Mucosa of descending colon (tissue), 3 donors: ENCODE data around the gene DNAJB13. TPM values are rescaled to one million over a fixed set of nuclear protein-coding genes. Genes with fewer than 3 reads are reported as not detected.
"Not testable (repeated sequence)": the region's sequence is repeated elsewhere in the genome, so short reads cannot be mapped to it uniquely, and the experiment has no call there.

Source experiments
- ATAC-seq: fragments of 200-7000 bp; cut with Tn5 transposase; one replicate; pipeline ENCODE4 v1.9.1; 2020; ENCODE audit warnings: mild to moderate bottlenecking, moderate library complexity
- DNase-seq, 3 donors: peaks; one replicate each; pipeline ENCODE4 v3.0.0-alpha.2; 2020
- H3K36me3 ChIP-seq: fragments of 200-600 bp; one replicate; pipeline ENCODE4 v1.8.0; 2021; ENCODE audit warnings: low read depth, mild to moderate bottlenecking
- H3K4me1 ChIP-seq: fragments of 200-600 bp; one replicate; pipeline ENCODE4 v1.8.0; 2021; ENCODE audit warnings: low read depth, mild to moderate bottlenecking
- H3K4me3 ChIP-seq: fragments of 200-600 bp; one replicate; pipeline ENCODE4 v1.8.0; 2021; ENCODE audit warnings: mild to moderate bottlenecking
- H3K9me3 ChIP-seq: fragments of 200-600 bp; one replicate; pipeline ENCODE4 v1.8.0; 2021; ENCODE audit warnings: mild to moderate bottlenecking
- intact Hi-C, 2 donors: fragments of 100-400 bp; cut with DNase I in 1 of 2; cut with micrococcal nuclease in 1 of 2; formaldehyde crosslinking; loops; one replicate each; pipeline versions ENCODE4 v1.11.0 to v1.11.1; 2022; cut with DNase I, micrococcal nuclease
- total RNA-seq, 3 donors: library from RNA; stranded (reverse); fragmentation: NEBNext Ultra II Directional in 2 of 3; extraction: Animal tissue kit (Norgen Biotek cat#: 25700) in 2 of 3; gene quantifications; one replicate each; pipeline versions ENCODE4 v1.2.1 to v1.2.4, GENCODE V29; 2021 to 2023
- TF ChIP-seq, protein P1 (sequence below): fragments of 200-600 bp; IDR thresholded peaks from one replicate; pipeline ENCODE4 v1.8.0; 2022; ENCODE audit warnings: antibody characterized with exemption, mild to moderate bottlenecking
- donor health status: DM: no; HTN: no; CAD: no; lungs with moderate emphysema.
- donor health status: DM: no; HTN: no; CAD: no.
- donor health status: DM: no; HTN: yes; CAD: no.

DNAJB13 gene
- total RNA-seq, 3 donors from 2014 or later = not detected

DNA sequence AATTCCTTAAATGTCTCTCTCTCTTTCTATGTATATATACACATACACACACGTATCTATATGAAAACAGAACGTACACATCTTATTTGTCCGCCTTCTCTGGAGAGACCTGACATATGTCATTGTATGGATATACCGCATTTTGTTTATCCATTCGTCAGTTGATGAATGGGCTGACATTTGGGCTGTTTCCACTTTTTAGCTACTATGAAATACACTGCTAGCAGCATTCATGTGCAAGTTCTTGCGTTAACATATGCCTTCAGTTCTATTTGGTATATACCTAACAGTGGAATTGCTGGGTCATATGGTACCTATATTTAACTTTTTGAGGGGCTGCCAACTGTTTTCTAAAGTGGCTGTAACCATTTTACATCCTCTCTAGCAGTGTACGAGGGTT lies 18.0 kb upstream of the DNAJB13 start:
- H3K36me3 ChIP-seq = no peaks in the 10 kb centered on the region
- intact Hi-C loops = no loop called here

DNA sequence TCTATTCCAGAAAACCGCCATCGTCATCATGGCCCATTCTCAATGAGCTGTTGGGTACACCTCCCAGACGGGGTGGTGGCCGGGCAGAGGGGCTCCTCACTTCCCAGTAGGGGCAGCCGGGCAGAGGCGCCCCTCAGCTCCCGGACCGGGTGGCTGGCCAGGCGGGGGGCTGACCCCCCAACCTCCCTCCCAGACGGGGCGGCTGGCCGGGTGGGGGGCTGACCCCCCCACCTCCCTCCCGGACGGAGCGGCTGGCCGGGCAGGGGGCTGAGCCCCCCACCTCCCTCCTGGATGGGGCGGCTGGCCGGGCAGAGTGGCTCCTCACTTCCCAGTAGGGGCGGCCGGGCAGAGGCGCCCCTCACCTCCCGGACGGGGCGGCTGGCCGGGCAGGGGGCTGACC lies 14.8 kb upstream of the DNAJB13 start:
- H3K36me3 ChIP-seq, H3K4me3 ChIP-seq, H3K4me1 ChIP-seq, H3K9me3 ChIP-seq, DNase-seq, ATAC-seq, intact Hi-C loops: not testable (repeated sequence)

More for the DNA sequence above, 18.0 kb upstream of the DNAJB13 start:
- TF ChIP-seq, protein P1, sequence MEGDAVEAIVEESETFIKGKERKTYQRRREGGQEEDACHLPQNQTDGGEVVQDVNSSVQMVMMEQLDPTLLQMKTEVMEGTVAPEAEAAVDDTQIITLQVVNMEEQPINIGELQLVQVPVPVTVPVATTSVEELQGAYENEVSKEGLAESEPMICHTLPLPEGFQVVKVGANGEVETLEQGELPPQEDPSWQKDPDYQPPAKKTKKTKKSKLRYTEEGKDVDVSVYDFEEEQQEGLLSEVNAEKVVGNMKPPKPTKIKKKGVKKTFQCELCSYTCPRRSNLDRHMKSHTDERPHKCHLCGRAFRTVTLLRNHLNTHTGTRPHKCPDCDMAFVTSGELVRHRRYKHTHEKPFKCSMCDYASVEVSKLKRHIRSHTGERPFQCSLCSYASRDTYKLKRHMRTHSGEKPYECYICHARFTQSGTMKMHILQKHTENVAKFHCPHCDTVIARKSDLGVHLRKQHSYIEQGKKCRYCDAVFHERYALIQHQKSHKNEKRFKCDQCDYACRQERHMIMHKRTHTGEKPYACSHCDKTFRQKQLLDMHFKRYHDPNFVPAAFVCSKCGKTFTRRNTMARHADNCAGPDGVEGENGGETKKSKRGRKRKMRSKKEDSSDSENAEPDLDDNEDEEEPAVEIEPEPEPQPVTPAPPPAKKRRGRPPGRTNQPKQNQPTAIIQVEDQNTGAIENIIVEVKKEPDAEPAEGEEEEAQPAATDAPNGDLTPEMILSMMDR = no peak
- ATAC-seq (no peak), DNase-seq (no peak)
- Histone ChIP-seq H3K9me3 (peaks cover 2% of the 10 kb centered on the region), H3K4me3 (no peak overlapping the region), H3K4me1 (peaks cover 7% of the 10 kb centered on the region)

DNA sequence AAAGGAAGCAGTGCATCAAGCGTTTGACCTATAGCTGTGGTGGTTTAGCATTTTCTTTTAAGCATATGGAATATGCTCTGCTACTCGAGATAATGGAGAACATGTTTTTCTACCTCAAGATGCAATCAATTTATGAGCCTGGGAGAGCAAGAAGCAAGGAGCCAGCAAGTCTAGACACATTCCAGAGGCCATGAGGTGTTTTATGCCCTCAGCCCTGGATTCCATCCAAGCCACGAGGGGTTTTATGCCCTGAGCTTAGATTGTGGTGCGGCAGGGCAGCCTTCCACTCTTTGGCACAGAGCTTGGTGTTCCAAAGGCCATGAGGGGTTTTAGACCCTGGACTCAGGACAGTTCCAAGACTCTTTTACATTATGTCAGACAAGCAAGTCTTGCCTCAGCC lies 11.7 kb upstream of the DNAJB13 start:
- DNase-seq (no peak), ATAC-seq (no peak)
- Histone ChIP-seq H3K36me3 (no peaks in the 10 kb centered on the region), H3K4me1 (no peaks in the 10 kb centered on the region), H3K4me3 (no peak overlapping the region), H3K9me3 (peaks cover 12% of the 10 kb centered on the region)
- TF ChIP-seq, protein P1 = no peak
- intact Hi-C loops = no loop called here

DNA sequence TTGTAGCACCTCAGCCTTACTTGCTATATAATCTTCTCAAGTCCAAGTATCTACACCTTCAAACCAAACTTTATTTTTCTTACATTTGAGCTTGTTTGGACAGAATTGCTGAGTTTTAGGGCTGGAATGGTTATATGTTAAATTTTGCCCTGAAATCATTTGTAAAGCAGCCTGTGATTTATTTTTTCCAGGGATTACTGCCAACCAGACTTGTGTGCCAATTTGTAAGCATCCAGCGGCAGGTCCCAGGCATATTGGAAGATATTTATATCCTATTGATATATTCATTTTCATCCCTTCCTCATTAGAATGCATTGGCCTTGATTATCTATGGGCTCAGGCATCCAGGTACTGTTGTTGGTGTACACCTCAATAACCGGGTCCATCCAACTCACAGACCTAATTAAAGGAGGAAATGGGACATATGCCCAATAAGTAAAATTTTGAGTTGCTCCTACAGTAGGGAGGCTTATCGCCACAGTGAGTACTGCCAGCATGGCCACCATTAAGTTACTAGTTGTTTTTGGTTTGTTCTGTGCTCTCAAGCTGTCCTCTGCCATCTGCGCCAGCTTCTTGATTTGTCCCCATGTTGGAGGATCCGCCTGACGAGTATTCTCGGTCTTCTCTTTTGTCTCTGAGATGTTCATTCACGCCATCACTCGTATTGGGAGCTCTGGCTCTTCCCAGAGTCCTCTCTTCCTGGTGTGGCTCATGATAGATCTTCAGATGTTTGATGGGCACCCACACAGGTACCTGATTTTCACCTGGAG lies 9.8 kb upstream of the DNAJB13 start:
- ATAC-seq (no peak), DNase-seq (no peak)
- peaks cover 12% of the 10 kb centered on the region for H3K9me3 ChIP-seq
- TF ChIP-seq, protein P1 = no peak
- H3K4me1 ChIP-seq = peaks cover 3% of the 10 kb centered on the region
- no peaks in the 10 kb centered on the region for H3K36me3 ChIP-seq
- intact Hi-C loops = no loop called here
- no peak overlapping the region for H3K4me3 ChIP-seq

DNA sequence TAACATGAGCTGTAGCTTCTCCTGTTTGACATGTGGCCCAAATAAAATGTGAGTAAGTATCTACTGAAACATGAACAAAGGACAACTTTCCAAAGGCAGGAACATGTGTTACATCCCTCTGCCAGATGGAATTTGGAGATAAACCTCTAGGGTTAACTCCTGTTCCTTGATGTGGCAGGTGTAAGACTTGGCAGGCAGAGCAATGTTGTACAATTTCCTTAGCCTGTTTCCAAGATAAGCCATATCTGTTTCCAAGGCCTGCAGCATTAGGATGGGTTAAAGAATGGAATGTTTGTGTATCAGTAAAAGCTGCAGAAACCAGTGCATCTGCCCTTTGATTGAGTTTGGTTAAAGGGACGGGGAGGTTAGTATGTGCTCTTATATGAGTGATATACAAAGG lies 8.8 kb upstream of the DNAJB13 start:
- Histone ChIP-seq H3K4me3 (no peak overlapping the region), H3K4me1 (peaks cover 3% of the 10 kb centered on the region), H3K9me3 (peaks cover 12% of the 10 kb centered on the region), H3K36me3 (no peaks in the 10 kb centered on the region)
- no peak for DNase-seq
- no peak for ATAC-seq
- intact Hi-C loops = no loop called here
- TF ChIP-seq, protein P1 = no peak

DNA sequence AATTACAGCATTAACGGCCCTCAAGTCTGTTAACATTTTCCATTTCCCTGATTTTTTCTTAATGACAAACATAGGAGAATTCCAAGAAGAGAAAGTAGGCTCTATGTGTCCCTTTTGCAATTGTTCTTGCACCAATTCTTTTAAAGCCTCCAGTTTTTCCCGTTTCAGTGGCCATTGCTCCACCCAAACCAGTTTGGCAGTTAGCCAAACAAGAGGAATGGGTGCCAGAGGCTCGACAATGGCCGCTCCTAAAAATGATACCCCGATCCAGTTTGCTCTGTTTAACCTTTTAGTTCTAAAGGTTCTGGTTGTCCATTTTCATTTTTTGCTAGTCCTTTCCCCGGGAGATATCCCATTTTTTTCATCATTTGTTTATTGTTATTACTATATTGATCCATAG lies 6.7 kb upstream of the DNAJB13 start:
- Histone ChIP-seq H3K4me3 (no peak overlapping the region), H3K9me3 (peaks cover 9% of the 10 kb centered on the region), H3K4me1 (peaks cover 3% of the 10 kb centered on the region), H3K36me3 (no peaks in the 10 kb centered on the region)
- intact Hi-C loops = no loop called here
- ATAC-seq = no peak
- DNase-seq = no peak
- TF ChIP-seq, protein P1 = no peak
